Measurements from ENCODE around the gene TRAPPC14. TPM values are rescaled to one million over a fixed set of nuclear protein-coding genes. Genes with fewer than 3 reads are reported as not detected.
"Not testable (repeated sequence)": the region's sequence is repeated elsewhere in the genome, so short reads cannot be mapped to it uniquely, and the experiment has no call there.

The TRAPPC14 gene
- total and polyA plus RNA-seq, 2 donors from 2014 or later: 14.8 to 27.1 TPM

- H3K9me3 ChIP-seq (ENCODE audit: control insufficient read depth in 2 of 3, insufficient read depth in 1 of 3, low read length in 3 of 3); H3K4me1 ChIP-seq (ENCODE audit: control insufficient read depth in 2 of 3, insufficient read depth in 2 of 3, low read depth in 1 of 3, low read length in 3 of 3); H3K9ac ChIP-seq (ENCODE audit: low read length in 3 of 3); DNase-seq; H3K27ac ChIP-seq (ENCODE audit: low read depth in 2 of 2, low read length in 2 of 2); FAIRE-seq; intact Hi-C loops (cut with DNase I); H3K27me3 ChIP-seq (ENCODE audit: control insufficient read depth, insufficient read depth, low read length); H3K36me3 ChIP-seq (ENCODE audit: control insufficient read depth in 2 of 3, insufficient read depth in 3 of 3, low read length in 3 of 3); H3K4me3 ChIP-seq (ENCODE audit: low read length in 3 of 3): not testable (repeated sequence)
These were observed 24.1 kb upstream of the TRAPPC14 start for GRCh38 chr7:100182616-100183015.

- H3K36me3 ChIP-seq (ENCODE audit: control insufficient read depth in 2 of 3, insufficient read depth in 3 of 3, low read length in 3 of 3); H3K27me3 ChIP-seq (ENCODE audit: control insufficient read depth, insufficient read depth, low read length); H3K9ac ChIP-seq (ENCODE audit: low read length in 3 of 3); H3K9me3 ChIP-seq (ENCODE audit: control insufficient read depth in 2 of 3, insufficient read depth in 1 of 3, low read length in 3 of 3); H3K4me1 ChIP-seq (ENCODE audit: control insufficient read depth in 2 of 3, insufficient read depth in 2 of 3, low read depth in 1 of 3, low read length in 3 of 3); DNase-seq; FAIRE-seq; intact Hi-C loops (cut with DNase I); H3K4me3 ChIP-seq (ENCODE audit: low read length in 3 of 3); H3K27ac ChIP-seq (ENCODE audit: low read depth in 2 of 2, low read length in 2 of 2): not testable (repeated sequence)
These were observed 21.6 kb upstream of the TRAPPC14 start for GRCh38 chr7:100180084-100180483.

- Histone ChIP-seq H3K9me3 (ENCODE audit: control insufficient read depth in 2 of 3, insufficient read depth in 1 of 3, low read length in 3 of 3) (no peaks in the 10 kb centered on the region), H3K27ac (ENCODE audit: low read depth in 2 of 2, low read length in 2 of 2) (no peak within 1 kb of the TSS), H3K9ac (ENCODE audit: low read length in 3 of 3) (peak within 1 kb of the TSS in 1 of 3 donors; percentile 48), H3K4me3 (ENCODE audit: low read length in 3 of 3) (peak within 1 kb of the TSS; percentile 49 to 66 (median 53)), H3K4me1 (ENCODE audit: control insufficient read depth in 2 of 3, insufficient read depth in 2 of 3, low read depth in 1 of 3, low read length in 3 of 3) (peaks cover 0 to 2% (median 0%) of the 10 kb centered on the region in 3 donors), H3K36me3 (ENCODE audit: control insufficient read depth in 2 of 3, insufficient read depth in 3 of 3, low read length in 3 of 3) (no peaks in the 10 kb centered on the region), H3K27me3 (ENCODE audit: control insufficient read depth, insufficient read depth, low read length) (no peaks in the 10 kb centered on the region)
- no peak for FAIRE-seq
- no peak for TF ChIP-seq CTCF (IDR thresholded peaks at IDR 0.05; ENCODE audit: borderline replicate concordance, extremely low read depth, insufficient read depth)
- DNase-seq: peak; percentile 97 to 99 (median 98)
- intact Hi-C loops (cut with DNase I): no loop called here
These were observed 18.8 kb upstream of the TRAPPC14 start, which contains the start of the genes GPC2 and STAG3 for GRCh38 chr7:100177045-100178001. Gene GPC2, minus strand, starts transcription at chr7:100177381. Its CDS starts 182 bp downstream, at chr7:100177199. Gene STAG3, plus strand, starts transcription at chr7:100177918. Its CDS starts 2,639 bp downstream, at chr7:100180557.

GRCh38 chr7:100176096-100177044 is 17.8 kb upstream of the TRAPPC14 start:
- H3K36me3 ChIP-seq (ENCODE audit: control insufficient read depth in 2 of 3, insufficient read depth in 3 of 3, low read length in 3 of 3): no peaks in the 10 kb centered on the region
- peak in 1 of 5 donors; percentile 25 for DNase-seq
- H3K4me3 ChIP-seq (ENCODE audit: low read length in 3 of 3): peak overlapping the region in 2 of 3 donors; percentile 50 to 53
- TF ChIP-seq CTCF (IDR thresholded peaks at IDR 0.05; ENCODE audit: borderline replicate concordance, extremely low read depth, insufficient read depth): no peak
- H3K4me1 ChIP-seq (ENCODE audit: control insufficient read depth in 2 of 3, insufficient read depth in 2 of 3, low read depth in 1 of 3, low read length in 3 of 3): peaks cover 0 to 2% (median 0%) of the 10 kb centered on the region in 3 donors
- H3K9ac ChIP-seq (ENCODE audit: low read length in 3 of 3): no peak overlapping the region
- no peak overlapping the region for H3K27ac ChIP-seq (ENCODE audit: low read depth in 2 of 2, low read length in 2 of 2)
- no peaks in the 10 kb centered on the region for H3K27me3 ChIP-seq (ENCODE audit: control insufficient read depth, insufficient read depth, low read length)
- intact Hi-C loops (cut with DNase I): no loop called here
- no peak for FAIRE-seq
- no peaks in the 10 kb centered on the region for H3K9me3 ChIP-seq (ENCODE audit: control insufficient read depth in 2 of 3, insufficient read depth in 1 of 3, low read length in 3 of 3)

All from kidney (tissue), 14 donors.